ENCODE measurements around the gene TMEM135.
"Not testable (repeated sequence)": the region's sequence is repeated elsewhere in the genome, so short reads cannot be mapped to it uniquely, and the experiment has no call there.

Gene TMEM135

DNA sequence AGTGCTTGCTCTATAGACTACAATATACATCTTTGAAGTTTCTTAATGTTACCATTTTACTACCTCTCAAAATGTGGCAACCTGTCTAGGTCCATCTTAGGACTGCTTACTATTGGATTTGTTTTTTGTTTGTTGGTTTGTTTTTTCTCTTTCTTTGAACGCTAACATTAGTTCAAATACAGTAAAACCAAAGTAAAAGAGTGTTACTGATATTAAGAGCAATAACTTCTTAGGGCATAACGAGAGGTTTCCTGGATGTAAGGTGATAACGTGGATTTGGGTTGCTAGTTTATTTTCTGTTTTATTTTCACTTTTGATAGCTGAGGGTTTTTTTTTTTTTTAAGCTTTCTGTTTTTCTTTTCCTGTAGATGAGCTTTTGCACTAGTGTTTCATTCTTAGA is 43.6 kb downstream of the TMEM135 start:
- DNase-seq = no peak

GRCh38 chr11:87082590-87082989 is 44.9 kb downstream of the TMEM135 start:
- no peak for DNase-seq

DNA sequence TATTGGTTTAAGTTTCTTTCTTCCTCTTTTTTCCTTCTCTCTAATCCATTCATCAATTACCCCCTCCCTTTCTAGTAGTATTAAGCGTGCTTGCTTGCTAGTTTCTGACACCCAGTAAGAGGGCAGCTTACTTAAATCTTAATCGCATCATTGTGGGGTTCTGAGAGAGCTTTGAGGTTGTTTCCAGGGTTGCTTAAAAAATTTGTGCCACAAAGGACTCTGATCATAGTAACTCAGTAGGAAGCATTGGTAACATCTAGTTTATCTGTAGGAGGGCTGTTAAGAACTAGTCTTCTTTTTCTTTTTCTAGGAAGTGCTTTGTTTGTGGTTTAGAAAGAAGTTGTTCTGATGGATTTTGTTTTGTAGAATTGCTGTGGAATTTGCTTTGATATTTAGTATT is 45.3 kb downstream of the TMEM135 start:
- DNase-seq = no peak

- no peak for DNase-seq
Measured at GRCh38 chr11:87092159-87092558, 54.4 kb downstream of the TMEM135 start.

DNA sequence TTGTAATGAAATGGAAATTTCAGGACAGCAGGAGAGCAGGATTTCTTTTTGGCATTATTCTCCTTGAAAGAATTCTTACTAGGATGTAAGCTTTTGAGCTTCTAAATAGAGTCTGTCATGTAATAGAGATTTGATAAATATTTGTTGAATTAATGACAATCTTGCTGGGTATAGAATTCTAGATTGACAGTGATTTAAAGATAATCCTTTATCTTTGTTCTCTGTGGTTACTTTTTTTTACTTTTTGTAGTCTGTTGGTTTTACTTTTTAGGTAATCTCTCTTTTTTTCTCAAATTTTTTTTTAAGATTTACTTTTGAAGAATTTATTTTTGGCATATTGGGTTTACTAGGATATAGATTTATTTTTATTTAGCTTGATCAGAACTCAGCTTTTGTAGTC is 54.8 kb downstream of the TMEM135 start:
- DNase-seq = no peak

- peak; percentile 7 for DNase-seq
Measured at GRCh38 chr11:87097582-87097981, 59.8 kb downstream of the TMEM135 start.

GRCh38 chr11:87101956-87102580 is 64.3 kb downstream of the TMEM135 start:
- no peak for DNase-seq

GRCh38 chr11:87105826-87106225 is 68.1 kb downstream of the TMEM135 start:
- DNase-seq = not testable (repeated sequence)

DNA sequence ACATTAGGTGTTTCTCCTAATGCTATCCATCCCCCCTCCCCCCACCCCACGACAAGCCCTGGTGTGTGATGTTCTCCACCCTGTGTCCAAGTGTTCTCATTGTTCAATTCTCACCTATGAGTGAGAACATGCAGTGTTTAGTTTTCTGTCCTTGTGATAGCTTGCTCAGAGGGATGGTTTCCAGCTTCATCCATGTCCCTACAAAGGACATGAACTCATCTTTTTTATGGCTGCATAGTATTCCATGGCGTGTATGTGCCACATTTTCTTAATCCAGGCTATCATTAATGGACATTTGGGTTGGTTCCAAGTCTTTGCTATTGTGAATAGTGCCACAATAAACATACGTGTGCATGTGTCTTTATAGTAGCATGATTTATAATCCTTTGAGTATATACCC is 69.6 kb downstream of the TMEM135 start:
- DNase-seq = not testable (repeated sequence)

GRCh38 chr11:87110443-87111131 is 72.9 kb downstream of the TMEM135 start:
- no peak for DNase-seq

GRCh38 chr11:87114093-87114492 is 76.4 kb downstream of the TMEM135 start:
- no peak for DNase-seq

GRCh38 chr11:87116185-87116584 is 78.5 kb downstream of the TMEM135 start:
- no peak for DNase-seq

DNA sequence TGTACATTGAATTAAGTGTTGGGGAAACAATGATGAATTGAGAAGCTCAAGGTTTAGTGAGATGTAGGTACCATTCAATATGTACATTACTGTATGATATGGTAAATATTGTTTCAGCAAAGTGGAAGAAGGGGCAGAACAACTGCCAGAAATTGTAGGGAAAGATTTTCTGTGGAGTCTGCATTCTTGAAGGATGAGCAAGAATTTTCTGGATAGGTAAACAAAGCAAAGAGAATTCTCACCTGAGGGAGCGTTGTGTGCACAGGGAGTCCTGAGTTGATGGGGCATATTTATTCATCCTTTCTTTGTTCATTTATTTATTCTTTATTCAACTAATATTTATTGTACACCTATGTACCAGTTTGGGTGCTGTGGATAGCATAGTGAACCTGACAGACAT is 83.2 kb downstream of the TMEM135 start:
- DNase-seq = no peak

- DNase-seq = no peak
Measured at GRCh38 chr11:87122852-87123251, 85.1 kb downstream of the TMEM135 start.

- no peak for DNase-seq
Measured at GRCh38 chr11:87125257-87125656, 87.5 kb downstream of the TMEM135 start.

GRCh38 chr11:87127101-87127500 is 89.4 kb downstream of the TMEM135 start:
- DNase-seq = no peak

- no peak for DNase-seq
Measured at GRCh38 chr11:87128372-87128771, 90.6 kb downstream of the TMEM135 start.

DNA sequence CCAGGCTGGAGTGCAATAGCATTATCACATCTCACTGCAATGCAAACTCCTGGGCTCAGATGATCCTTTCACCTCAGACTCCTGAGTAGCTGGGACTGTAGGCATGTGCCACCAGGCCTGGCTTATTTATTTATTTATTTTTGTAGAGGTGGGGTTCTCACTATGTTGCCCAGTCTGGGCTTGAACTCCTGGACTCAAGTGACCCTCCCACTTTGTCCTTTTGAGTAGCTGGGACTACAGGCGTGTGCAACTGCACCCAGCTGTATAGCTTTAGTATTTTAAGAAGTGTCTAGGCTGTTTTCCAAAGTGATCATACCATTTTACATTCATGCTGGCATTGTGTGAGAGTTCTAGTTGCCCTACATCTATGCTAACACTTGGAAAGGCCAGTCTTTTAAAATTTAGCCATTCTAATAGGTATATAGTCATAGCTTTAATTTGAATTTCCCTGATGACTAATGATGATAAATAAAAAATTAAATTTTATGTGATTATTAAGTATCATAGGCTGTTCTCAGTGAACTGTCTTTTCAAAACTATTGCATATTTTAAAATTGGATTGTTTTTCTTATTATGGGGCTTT is 96.9 kb downstream of the TMEM135 start:
- DNase-seq = no peak

DNA sequence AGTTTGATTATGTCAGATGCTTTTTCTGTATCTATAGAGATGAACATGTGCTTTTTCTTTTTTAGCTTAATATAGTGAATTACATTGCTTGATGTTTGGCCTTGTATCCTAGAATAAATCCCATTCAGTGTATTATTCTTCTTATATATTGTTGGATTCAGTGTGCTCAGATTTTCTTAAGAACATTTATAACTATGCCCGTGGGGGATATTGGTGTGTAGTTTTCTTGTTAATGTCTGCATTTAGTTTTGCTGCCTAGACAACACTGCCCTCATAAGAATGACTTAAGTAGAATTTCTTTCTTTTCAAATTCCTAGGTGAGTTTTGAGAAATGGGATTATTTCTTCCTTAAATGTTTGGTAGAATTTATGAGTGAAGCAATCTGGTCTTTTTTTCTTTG is 98.5 kb downstream of the TMEM135 start:
- no peak for DNase-seq

GRCh38 chr11:87137711-87138110 is 100.0 kb downstream of the TMEM135 start:
- DNase-seq = no peak

DNA sequence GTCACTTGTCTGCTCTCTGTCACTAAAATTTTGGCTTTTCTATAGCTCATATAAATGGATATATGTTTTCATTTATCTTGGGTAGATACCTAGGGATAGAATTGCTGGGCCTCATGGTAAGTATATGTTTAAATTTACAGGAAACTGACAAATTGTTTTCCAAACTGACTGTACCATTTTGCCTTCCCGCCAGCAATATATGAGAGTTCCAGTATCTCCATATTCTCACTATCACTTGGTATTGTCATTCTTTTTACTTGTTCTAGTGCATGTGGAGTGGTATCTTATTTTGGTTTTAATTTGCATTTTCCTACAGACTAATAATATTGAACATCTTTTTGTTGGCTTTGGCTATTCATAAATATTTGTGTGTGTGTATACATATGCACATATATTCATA is 101.7 kb downstream of the TMEM135 start:
- no peak for DNase-seq

- no peak for DNase-seq
Measured at GRCh38 chr11:87141322-87141721, 103.6 kb downstream of the TMEM135 start.

- no peak for DNase-seq
Measured at GRCh38 chr11:87141980-87142514, 104.3 kb downstream of the TMEM135 start.

DNA sequence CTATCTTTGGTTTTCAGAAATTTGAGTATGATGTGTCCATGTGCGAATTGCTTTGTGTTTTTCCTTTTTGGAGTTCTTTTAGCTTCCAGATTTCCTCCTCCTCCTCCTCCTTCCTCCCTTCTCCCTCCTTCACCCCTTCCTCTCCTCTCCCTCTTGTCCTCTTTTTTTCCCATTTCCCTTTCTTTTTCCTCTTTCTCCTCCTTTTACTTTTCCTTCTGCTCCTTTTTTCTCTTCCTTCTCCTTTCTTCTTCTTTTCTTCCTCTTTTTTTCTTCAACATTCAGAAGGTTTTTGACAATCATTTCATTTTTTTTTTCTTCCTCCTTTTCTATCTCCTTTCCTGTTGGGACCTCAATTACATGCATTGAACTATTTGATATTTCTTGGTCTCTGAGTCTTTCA is 104.9 kb downstream of the TMEM135 start:
- no peak for DNase-seq
